Ureter (tissue), 1 donor: ENCODE measurements around the gene STX19. TPM values are rescaled to one million over a fixed set of nuclear protein-coding genes. Genes with fewer than 3 reads are reported as not detected.
"Not testable (repeated sequence)": the region's sequence is repeated elsewhere in the genome, so short reads cannot be mapped to it uniquely, and the experiment has no call there.

Experiments
- DNase-seq: peaks from one replicate; pipeline ENCODE4 v3.0.0-alpha.2; 2020; ENCODE audit warnings: low spot score
- total RNA-seq: library from RNA; stranded (reverse); gene quantifications from one replicate; pipeline ENCODE4 v1.2.4, GENCODE V29; 2023
- donor health status: DM: yes; HTN: yes; CAD: no.

STX19 gene, protein sequence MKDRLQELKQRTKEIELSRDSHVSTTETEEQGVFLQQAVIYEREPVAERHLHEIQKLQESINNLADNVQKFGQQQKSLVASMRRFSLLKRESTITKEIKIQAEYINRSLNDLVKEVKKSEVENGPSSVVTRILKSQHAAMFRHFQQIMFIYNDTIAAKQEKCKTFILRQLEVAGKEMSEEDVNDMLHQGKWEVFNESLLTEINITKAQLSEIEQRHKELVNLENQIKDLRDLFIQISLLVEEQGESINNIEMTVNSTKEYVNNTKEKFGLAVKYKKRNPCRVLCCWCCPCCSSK
- total RNA-seq, result not detected

DNA sequence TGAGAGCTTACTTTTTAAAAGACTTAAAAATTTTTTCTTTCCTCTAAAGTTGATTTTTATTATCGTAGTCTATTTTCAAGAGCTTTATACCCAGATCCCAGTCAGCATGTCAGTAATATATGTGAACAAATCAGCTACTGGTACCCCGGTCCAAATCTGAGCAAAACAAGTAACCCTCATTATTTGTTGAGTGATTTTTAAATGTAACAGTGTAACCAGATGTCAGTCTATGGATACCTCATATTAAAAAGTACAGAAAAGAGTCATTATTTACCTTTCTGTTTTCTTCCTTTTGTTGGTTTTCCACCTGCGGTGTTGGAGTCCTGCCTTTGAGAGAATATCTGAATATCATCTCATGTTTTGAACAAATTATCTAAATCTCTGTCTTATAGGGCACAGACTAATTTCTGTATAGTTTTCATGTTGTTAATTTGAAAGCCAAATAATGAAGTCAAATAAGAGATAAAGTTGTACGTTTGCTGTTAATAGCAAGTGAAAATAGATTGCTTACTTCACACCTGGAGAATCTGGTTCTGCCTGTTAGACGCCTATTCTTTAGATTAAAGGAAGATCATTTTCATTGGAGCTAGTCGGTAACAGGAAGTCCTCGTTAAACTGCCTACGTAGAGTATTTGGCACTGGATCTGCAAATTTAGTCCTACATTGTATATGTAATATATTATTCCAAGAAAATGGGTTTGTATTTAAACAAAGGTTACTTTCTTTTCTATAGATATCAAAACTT lies at the start of gene STX19:
Gene STX19, minus strand, starts transcription at position 505 of the 745 bp plus-strand sequence. CDS start 13,328 bp downstream, outside the sequence.
- no peak for DNase-seq

GRCh38 chr3:94076055-94076454 lies 47.7 kb upstream of the STX19 start:
- DNase-seq, result no peak

DNA sequence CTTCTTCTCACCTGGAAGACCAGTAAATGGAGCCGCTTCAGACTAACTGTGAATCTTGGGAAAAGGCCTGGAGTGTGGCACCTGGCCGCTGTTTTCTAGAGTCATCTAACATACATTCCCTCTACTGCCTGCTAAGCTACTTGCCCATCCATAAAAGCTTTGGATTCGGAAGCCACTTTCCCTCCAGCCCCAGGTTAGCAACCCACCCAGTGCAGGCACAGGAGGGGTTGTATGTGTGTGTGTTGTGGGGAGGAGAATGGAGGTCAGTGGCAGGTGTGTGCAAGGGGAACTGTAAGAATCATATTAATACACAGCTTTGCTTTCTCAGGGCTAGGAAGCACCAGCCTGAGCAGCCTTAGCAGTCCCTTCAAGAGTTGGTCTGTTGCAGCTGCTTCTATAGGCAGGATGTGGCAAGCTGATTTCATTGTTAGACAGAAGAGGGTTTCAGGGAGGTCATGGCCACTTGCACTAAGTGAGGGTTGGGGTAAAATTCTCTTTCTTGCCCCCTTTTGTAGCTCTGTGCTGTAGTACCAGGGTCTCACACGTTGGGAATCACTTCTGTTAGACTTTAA lies 43.4 kb upstream of the STX19 start:
- DNase-seq, result no peak

DNA sequence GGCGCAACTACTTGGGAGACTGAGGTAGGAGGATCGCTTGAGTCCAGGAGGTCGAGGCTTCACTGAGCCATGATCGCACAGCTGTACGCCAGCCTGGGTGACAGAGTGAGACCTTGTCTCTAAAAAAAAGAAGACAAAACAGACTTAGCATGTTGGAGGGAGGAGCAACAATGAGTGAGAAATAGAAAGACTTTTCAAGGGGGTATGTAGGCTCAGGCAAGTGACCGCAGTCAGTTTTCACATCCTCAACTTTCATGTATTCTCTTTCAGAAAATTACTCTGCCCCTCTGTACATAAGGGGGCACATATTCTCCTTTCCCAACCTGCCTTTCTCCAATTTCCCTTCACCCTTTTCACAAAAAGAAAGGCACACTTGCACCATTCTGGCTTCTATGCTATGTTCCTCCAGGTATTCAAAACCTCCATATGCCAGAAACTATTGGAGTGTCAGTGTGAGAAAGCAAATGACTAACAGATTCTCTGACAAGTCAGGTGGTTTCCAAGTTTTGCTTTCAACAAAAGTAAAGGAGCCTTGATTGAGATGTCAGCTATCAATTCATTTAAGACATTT lies 42.0 kb upstream of the STX19 start:
- no peak for DNase-seq

DNA sequence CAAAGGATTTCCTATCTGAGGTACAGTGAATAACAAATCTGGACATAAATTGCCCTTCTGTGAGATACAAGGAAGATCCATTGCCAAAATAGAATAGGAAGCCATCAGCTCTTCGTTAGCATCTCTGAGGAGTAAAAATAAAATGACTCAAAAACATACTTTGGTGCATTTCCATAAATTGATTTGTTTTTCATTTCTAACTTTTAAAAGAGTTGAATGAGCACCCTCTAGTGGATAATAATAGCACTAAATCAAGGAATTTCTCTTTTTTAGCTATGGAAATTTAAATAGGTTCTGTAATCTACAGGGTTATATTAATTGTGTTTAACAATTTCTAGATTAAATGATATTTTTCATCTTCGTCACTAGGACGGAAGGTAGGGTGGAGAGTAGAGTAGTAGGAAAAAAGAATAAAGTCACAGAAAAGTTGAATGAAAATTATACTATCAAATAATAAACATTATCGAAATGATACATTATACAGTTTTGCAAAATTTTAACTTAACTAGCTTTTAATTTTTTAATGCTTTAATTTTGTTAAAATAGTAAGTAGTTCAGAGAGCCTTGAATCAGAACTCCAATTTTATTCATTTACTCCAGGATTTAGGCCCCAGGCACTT lies 40.9 kb upstream of the STX19 start:
- DNase-seq, result no peak

- DNase-seq, result no peak
These were observed 38.4 kb upstream of the STX19 start for GRCh38 chr3:94066506-94067500.

- DNase-seq, result no peak
These were observed 37.6 kb upstream of the STX19 start for GRCh38 chr3:94065819-94066480.

GRCh38 chr3:94065122-94065521 lies 36.7 kb upstream of the STX19 start:
- DNase-seq, result no peak

- DNase-seq, result no peak
These were observed 36.0 kb upstream of the STX19 start for GRCh38 chr3:94064243-94064860.

DNA sequence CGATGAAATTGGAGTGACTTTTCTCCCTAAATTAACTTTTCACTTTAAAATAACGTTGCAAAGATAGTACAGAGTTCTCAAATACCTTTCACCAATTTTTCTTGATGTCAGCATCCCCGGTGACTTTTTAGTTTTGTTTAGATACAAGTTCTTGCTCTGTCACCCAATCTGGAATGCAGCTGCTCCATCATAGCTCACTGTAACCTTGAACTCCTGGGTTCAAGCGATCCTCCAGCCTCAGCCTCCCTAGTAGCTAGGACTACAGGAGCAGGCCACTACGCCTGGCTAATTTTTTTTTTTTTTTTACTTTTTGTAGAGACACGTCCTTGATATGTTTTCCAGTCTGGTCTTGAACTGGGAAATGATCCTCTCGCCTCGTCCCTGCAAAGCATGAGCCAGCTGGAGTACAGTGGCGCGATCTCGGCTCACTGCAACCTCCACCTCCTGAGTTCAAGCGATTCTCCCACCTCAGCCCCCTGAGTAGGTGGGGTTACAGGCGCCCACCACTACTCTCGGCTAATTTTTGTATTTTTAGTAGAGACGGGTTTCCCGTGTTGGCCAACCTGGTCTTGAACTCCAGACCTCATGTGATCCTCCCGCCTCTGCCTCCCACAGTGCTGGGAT lies 35.2 kb upstream of the STX19 start:
- DNase-seq, result no peak

DNA sequence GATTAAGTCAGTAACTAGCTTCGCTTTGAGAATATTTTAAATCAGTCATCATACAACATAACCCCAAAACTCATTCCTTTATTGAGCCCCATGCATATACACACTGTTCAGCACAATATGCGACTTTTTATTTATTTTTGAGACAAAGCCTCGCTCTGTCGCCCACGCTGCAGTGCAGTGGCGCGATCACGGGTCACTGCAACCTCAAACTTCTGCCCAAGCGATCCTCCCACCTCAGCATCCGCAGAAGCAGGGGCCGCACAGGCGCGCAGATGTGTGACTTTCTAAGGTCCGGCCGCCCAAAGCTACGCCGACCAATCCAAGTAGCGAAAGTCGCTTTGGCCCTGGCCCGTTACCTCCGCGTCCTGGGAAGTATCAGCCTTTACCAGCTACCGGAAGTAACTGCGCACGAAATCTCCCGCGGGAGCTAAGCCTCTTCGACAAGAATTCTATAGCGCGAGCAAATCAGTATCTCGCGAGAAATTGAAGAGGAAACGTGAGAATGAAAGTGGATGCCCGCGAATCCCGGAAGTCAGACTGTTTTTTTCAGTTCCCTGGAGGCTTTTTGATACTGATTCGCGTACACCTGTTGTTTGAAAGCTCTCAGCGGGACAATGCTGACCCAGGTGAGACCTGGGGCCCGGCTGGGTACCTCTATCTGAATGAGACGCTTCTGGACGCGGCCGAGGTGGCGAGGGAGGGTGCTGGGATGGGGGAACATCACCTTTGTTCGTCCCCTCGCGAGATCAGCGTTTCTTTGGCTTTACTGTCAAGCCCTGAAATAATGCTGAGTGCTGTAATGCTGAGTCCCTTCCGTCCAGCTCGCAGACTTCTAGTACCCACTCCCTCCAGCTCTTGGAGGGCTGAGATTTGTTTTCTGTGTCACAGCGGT lies 34.4 kb upstream of the STX19 start, which contains the start of the genes DHFR2 and NSUN3:
Gene DHFR2, minus strand, starts transcription at position 404 of the 892 bp plus-strand sequence. CDS start 1,405 bp downstream, outside the sequence.
Gene NSUN3, plus strand, starts transcription at position 549 of the 892 bp plus-strand sequence. Its CDS starts 66 bp downstream, at position 615.
- DNase-seq, result peak; percentile 93

DNA sequence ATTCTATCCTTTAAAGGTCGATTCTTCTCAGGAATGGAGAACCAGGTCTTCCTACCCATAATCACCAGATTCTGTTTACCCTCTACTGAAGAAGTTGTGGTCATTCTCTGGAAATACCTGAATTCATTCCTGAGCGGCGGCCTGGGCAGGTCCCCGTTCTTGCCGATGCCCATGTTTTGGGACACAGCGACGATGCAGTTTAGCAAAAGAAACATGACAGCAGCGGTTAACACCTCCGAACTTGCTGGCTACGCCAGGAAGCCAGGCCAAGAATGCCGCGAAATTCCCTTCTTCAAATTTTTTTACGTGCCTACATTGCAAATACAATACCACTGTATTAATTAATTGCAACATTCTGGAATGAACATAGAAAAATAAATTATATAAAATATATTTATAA lies 32.9 kb upstream of the STX19 start:
- DNase-seq, result no peak

DNA sequence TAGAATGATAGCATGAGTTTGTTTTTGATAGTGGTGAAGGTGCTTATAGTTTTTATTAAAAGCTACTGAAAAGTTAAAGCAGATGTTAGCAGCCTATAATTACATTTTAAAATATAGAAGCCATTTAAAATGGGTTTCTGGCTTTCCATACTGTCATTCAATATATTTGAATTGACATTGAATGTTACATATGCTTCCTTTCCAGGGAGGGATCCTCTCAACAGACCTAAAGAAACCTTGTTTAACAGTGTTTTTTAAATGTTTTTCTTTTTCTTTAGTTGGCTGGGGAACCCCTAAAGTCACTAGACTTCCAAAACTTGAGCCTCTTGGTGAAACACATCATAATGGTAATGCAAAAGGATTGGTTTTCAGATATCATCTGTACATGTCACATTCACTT lies 22.1 kb upstream of the STX19 start:
- DNase-seq, result no peak

DNA sequence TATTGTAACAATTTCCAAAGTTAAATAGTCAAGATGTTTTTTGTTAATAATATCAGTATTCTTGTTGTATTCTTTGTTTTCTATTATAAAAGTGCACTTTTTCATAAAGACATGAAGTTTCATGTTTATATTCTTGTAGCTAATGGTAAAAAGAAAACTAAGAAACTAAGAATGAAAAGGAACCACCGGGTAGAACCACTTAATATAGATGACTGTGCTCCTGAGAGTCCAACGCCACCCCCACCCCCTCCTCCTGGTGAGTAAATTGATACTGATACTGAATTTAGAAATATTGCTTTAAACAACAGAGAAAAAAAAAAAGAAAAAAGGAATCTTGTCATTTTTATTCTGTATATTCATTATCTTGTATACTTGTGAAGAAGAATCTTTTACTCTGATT lies 20.9 kb upstream of the STX19 start:
- no peak for DNase-seq

DNA sequence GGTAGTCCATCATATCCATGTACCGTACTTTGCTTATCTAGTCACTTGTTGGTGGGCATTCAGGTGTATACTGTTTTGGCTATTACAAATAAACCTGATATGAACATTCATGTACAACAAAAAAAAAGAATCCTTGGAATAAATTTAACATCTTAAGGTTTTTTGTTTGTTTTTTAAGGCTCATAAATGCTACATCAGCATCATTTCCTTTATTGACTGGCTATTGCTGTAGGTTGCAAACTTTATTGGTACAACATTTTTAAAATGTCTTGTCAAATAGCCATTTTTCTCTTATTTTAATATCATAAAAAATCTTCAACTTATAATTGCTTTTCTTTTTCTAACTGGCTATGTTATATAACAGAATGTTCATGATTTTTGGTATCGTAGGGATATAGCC lies 18.1 kb upstream of the STX19 start:
- DNase-seq, result no peak

DNA sequence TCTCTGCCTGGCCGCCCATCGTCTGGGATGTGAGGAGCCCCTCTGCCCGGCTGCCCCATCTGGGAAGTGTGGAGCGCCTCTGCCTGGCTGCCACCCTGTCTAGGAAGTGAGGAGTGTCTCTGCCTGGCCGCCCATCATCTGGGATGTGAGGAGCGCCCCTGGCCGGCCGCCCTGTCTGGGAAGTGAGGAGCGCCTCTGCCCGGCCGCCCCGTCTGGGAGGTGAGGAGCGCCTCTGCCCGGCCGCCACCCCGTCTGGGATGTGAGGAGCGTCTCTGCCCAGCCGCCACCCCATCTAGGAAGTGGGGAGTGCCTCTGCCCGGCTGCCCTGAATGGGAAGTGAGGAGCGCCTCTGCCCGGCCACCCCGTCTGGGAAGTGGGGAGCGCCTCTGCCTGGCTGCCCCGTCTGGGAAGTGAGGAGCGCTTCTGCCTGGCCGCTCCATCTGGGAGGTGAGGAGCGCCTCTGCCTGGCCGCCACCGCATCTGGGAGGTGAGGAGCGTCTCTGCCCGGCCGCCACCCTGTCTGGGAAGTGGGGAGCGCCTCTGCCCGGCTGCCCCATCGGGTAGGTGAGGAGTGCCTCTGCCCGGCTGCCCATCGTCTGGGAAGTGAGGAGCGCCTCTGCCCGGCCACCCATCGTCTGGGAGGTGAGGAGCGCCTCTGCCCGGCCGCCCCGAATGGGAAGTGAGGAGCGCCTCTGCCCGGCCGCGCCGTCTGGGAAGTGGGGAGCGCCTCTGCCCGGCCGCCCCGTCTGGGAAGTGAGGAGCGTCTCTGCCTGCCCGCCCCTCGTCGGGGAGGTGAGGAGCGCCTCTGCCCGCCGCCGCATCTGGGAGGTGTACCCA lies 15.9 kb upstream of the STX19 start:
- DNase-seq, result not testable (repeated sequence)

DNA sequence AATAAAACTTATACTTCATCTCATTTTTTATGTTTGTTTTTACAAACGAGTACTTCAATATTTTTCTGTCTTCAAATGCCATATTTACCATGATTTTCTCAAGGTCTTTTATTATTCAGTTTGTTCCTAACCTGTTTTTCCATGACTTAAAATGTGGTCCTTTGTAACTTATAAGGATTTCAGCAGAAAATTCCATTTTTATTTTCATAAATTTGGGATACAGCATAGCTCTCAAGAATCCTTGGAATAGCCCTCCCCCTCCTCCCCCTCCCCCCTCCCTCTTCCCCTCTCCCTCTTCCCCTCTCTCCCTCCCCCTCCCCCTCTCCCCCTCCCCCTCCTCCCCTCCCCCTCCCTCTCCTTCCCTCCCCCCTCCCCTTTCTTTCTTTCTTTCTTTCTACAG lies 14.9 kb upstream of the STX19 start:
- no peak for DNase-seq
